Spleen (tissue), 7 donors: Measurements from ENCODE around the gene KRTAP5-8.
"Not testable (repeated sequence)": the region's sequence is repeated elsewhere in the genome, so short reads cannot be mapped to it uniquely, and the experiment has no call there.

Experiments used
- CTCF ChIP-seq, 11 experiments: fragments of 200-600 bp in 7 of 11; fragments of 450-650 bp in 4 of 11; sonication (generic) in 4 of 11; IDR thresholded peaks in 8 of 11; conservative IDR thresholded peaks in 3 of 11; 1 replicate in 7 of 11; 2 replicates in 4 of 11; pipeline versions ENCODE4 v1.4.0 to v1.8.0; 2016 to 2021; ENCODE audit warnings: antibody characterized with exemption in 11 of 11, inconsistent platforms in 4 of 11, mild to moderate bottlenecking in 1 of 11
- POLR2A ChIP-seq, 3 donors: fragments of 450-650 bp; IDR thresholded peaks; one replicate each; pipeline ENCODE4 v1.5.1; 2017; ENCODE audit warnings: antibody characterized with exemption in 3 of 3, mild to moderate bottlenecking in 1 of 3
- POLR2AphosphoS5 ChIP-seq, 3 donors: sonication (generic); formaldehyde crosslinking; IDR thresholded peaks; one replicate each; pipeline ENCODE4 v1.5.1; 2017; ENCODE audit warnings: antibody characterized with exemption in 3 of 3
- donor health status: DM: no; HTN: no; CAD: no; lungs with moderate emphysema.
- donor health status: DM: no; HTN: no; CAD: no.
- donor health status: DM: no; HTN: no; CAD: no.

GRCh38 chr11:71585673-71586072 lies 47.8 kb downstream of the KRTAP5-8 start:
- not testable (repeated sequence) for TF ChIP-seq CTCF (IDR thresholded peaks at IDR 0.05 in 8 of 11, conservative IDR thresholded peaks at IDR 0.05 in 3 of 11); POLR2A (IDR thresholded peaks at IDR 0.05); POLR2AphosphoS5 (IDR thresholded peaks at IDR 0.05)
